Stomach smooth muscle (tissue), 2 donors: ENCODE results near the gene CGREF1.
A peak's percentile ranks its signal among the peaks of the same experiment; 100 is the strongest.
"Not testable (repeated sequence)": the region's sequence is repeated elsewhere in the genome, so short reads cannot be mapped to it uniquely, and the experiment has no call there.

Experiments
- H3K27ac ChIP-seq: one replicate; pipeline ENCODE4 v1.7.0; 2013; ENCODE audit warnings: mild to moderate bottlenecking, low read length, inconsistent platforms
- H3K27me3 ChIP-seq, 2 donors: one replicate each; pipeline ENCODE4 v1.7.0; 2013; ENCODE audit warnings: low read length in 2 of 2; ENCODE audit not compliant: insufficient read depth in 2 of 2, control insufficient read depth in 1 of 2
- H3K36me3 ChIP-seq, 2 donors: one replicate each; pipeline ENCODE4 v1.7.0; 2013; ENCODE audit warnings: low read length in 2 of 2; ENCODE audit not compliant: control insufficient read depth in 2 of 2, insufficient read depth in 2 of 2
- H3K4me1 ChIP-seq: one replicate; pipeline ENCODE4 v1.7.0; 2013; ENCODE audit warnings: low read length; ENCODE audit not compliant: control insufficient read depth, insufficient read depth
- H3K4me3 ChIP-seq, 2 donors: one replicate each; pipeline ENCODE4 v1.7.0; 2013; ENCODE audit warnings: low read length in 2 of 2
- H3K9ac ChIP-seq, 2 donors: one replicate each; pipeline ENCODE4 v1.7.0; 2013; ENCODE audit warnings: low read length in 2 of 2, mild to moderate bottlenecking in 1 of 2
- H3K9me3 ChIP-seq, 2 donors: one replicate each; pipeline ENCODE4 v1.7.0; 2013; ENCODE audit warnings: low read length in 2 of 2; ENCODE audit not compliant: control insufficient read depth in 2 of 2
- donor health status: healthy.
- donor health status: Pancreatic carcinoma.

Gene CGREF1

GRCh38 chr2:27079233-27080139, 39.4 kb downstream of the CGREF1 start:
- peak overlapping the region; percentile 82 to 92 for H3K9ac ChIP-seq
- H3K4me1 ChIP-seq = peaks cover 92% of the 10 kb centered on the region
- H3K36me3 ChIP-seq = peaks cover 2 to 19% of the 10 kb centered on the region in 2 donors
- H3K27ac ChIP-seq = peak overlapping the region; percentile 100
- peak overlapping the region; percentile 90 to 93 for H3K4me3 ChIP-seq
- no peaks in the 10 kb centered on the region for H3K27me3 ChIP-seq
- no peaks in the 10 kb centered on the region for H3K9me3 ChIP-seq

DNA sequence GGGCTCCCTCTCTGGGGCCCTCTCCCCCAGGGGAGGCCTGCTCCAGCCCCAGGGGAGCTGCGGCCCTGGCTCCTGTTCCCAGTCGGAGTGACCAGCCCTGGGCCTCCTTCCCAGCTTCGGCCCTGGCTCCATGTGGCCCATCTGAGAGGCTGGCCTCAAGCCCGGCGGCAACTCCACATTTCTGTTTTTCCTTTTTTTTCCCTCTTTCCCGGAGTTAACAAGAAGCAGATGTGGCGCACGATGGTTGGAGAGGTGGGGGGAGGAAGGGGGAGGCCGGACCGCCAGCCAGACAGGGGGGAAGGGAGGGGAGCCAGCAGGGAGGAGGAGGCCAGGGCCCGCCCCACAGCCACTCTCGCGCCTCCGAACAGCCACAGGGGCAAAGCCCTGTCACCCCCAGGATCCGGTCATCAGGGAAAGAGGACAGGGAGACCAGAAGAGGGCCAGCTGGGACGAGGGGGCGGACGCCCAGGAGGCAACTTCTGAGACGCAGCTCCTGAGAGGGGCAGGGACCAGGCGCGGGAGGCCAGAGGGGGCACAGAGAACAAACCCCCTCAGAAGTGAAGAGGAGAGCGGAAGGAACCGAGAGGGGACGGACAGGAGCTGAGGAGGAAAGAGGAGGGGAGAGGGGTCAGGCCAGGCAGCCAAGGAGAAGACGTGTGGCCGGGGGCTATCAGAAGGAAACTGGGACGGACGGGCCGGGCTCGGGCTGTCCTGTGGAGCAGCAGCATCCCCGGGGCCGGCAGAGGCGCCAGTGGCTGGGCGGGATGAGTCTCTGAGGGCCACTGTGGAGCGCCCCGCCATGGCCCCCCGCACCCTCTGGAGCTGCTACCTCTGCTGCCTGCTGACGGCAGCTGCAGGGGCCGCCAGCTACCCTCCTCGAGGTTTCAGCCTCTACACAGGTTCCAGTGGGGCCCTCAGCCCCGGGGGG, 40.4 kb downstream of the CGREF1 start, which contains the start of gene EMILIN1:
Gene EMILIN1, plus strand, starts transcription at position 349 of the 928 bp plus-strand sequence. Its CDS starts 451 bp downstream, at position 800.
- H3K36me3 ChIP-seq = peaks cover 2 to 19% of the 10 kb centered on the region in 2 donors
- H3K9ac ChIP-seq = peak within 1 kb of the TSS; percentile 82 to 92
- H3K4me1 ChIP-seq = peaks cover 92% of the 10 kb centered on the region
- H3K9me3 ChIP-seq = no peaks in the 10 kb centered on the region
- H3K27ac ChIP-seq = peak within 1 kb of the TSS; percentile 100
- H3K4me3 ChIP-seq = peak within 1 kb of the TSS; percentile 90 to 93
- no peaks in the 10 kb centered on the region for H3K27me3 ChIP-seq

GRCh38 chr2:27077231-27077630, 41.7 kb downstream of the CGREF1 start:
- Histone ChIP-seq H3K9ac (no peak overlapping the region), H3K4me1 (peaks cover 91% of the 10 kb centered on the region), H3K9me3 (no peaks in the 10 kb centered on the region), H3K36me3 (peaks cover 0 to 16% of the 10 kb centered on the region in 2 donors), H3K27me3 (no peaks in the 10 kb centered on the region), H3K27ac (peak overlapping the region; percentile 100), H3K4me3 (no peak overlapping the region)

- Histone ChIP-seq H3K27me3 (no peaks in the 10 kb centered on the region), H3K9ac (no peak overlapping the region), H3K4me3 (no peak overlapping the region), H3K27ac (peak overlapping the region; percentile 100), H3K4me1 (peaks cover 82% of the 10 kb centered on the region), H3K9me3 (no peaks in the 10 kb centered on the region), H3K36me3 (peaks cover 0 to 7% of the 10 kb centered on the region in 2 donors)
Measured at GRCh38 chr2:27076323-27076722, 42.6 kb downstream of the CGREF1 start.

- not testable (repeated sequence) for H3K27me3 ChIP-seq, H3K9me3 ChIP-seq, H3K36me3 ChIP-seq, H3K4me3 ChIP-seq
- Histone ChIP-seq H3K4me1 (peaks cover 80% of the 10 kb centered on the region), H3K9ac (peak overlapping the region in 1 of 2 donors; percentile 29), H3K27ac (peak overlapping the region; percentile 100)
Measured at GRCh38 chr2:27075566-27075871, 43.4 kb downstream of the CGREF1 start.

- H3K4me3 ChIP-seq = no peak overlapping the region
- peaks cover 0 to 2% of the 10 kb centered on the region in 2 donors for H3K36me3 ChIP-seq
- H3K27me3 ChIP-seq = no peaks in the 10 kb centered on the region
- H3K9me3 ChIP-seq = no peaks in the 10 kb centered on the region
- peak overlapping the region; percentile 29 to 80 for H3K9ac ChIP-seq
- peak overlapping the region; percentile 100 for H3K27ac ChIP-seq
- H3K4me1 ChIP-seq = peaks cover 80% of the 10 kb centered on the region
Measured at GRCh38 chr2:27074738-27075565, 44.0 kb downstream of the CGREF1 start.

DNA sequence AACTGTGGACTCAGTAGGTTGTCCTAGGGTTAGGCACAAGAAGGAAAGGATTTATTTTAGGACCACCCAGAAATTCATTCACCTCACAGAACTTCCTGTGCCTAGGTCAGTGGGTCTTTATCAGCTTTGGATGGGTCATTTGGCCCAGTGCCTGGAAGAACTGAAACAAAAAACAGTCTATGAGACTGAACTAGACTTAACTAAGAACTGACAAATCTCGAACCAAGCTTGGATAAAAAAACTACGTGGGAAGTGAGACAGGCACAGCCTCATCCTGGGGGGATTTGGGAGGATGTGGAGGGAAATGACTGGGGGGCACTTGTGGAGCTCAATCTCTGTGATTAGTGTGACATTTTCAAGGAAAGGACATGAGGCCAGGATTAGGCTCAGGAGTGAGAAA, 45.1 kb downstream of the CGREF1 start:
- Histone ChIP-seq H3K4me1 (peaks cover 81% of the 10 kb centered on the region), H3K36me3 (peaks cover 3 to 10% of the 10 kb centered on the region in 2 donors), H3K4me3 (peak overlapping the region in 1 of 2 donors; percentile 8), H3K27ac (peak overlapping the region; percentile 100), H3K9me3 (no peaks in the 10 kb centered on the region), H3K27me3 (no peaks in the 10 kb centered on the region), H3K9ac (peak overlapping the region; percentile 55 to 80)

GRCh38 chr2:27072920-27073319, 46.0 kb downstream of the CGREF1 start:
- peak overlapping the region; percentile 58 to 80 for H3K9ac ChIP-seq
- peak overlapping the region; percentile 30 to 99 for H3K4me3 ChIP-seq

DNA sequence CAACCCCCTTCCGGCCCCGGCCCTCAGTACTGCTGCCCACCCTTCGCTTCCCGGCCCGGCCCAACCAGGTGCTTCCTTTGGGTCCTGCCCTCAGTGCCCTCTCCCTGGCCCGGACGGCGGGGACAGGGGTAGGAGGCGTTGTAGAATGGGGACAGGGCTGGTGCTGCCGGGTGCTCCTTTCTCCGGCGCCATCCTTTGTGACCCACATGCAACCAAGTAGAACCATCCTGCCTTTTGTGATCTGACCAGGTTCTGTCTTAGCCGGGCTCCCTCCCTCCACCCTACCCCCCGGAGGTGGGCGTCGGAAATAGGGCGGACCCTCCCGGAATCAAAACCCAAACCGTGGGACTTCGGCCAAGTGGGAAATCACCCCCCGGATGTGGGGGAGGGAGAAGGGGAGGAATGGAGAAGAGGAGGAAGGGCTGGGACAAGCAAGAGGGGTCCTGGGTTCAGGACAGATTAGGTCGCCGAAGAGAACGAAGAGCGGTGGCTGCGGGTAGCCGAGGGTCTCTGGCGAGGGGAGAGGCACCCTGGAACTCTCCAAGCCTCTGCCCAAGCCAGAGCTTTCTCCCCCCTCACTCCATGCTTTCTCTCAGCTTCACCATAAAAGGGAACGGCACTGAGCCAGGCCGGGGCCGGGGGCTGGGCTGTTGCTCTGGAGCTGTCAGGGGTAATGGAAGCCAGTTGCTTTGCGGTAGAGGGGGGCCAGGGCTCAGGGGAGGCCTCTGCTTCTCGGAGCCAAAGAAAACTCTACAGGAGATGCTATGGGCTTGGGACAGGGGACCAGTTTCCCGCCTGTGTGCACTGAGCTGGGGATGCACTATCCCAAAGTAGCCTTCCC, 46.7 kb downstream of the CGREF1 start:
- peak overlapping the region; percentile 66 to 99 for H3K4me3 ChIP-seq
- peak overlapping the region; percentile 100 for H3K27ac ChIP-seq
- H3K27me3 ChIP-seq = no peaks in the 10 kb centered on the region
- H3K4me1 ChIP-seq = peaks cover 77% of the 10 kb centered on the region
- peak overlapping the region; percentile 80 to 90 for H3K9ac ChIP-seq
- no peaks in the 10 kb centered on the region for H3K9me3 ChIP-seq
- H3K36me3 ChIP-seq = peaks cover 18 to 23% of the 10 kb centered on the region in 2 donors

More at GRCh38 chr2:27072920-27073319, 46.0 kb downstream of the CGREF1 start:
- Histone ChIP-seq H3K4me1 (peaks cover 83% of the 10 kb centered on the region), H3K27me3 (no peaks in the 10 kb centered on the region), H3K27ac (peak overlapping the region; percentile 100), H3K9me3 (no peaks in the 10 kb centered on the region), H3K36me3 (peaks cover 12 to 19% of the 10 kb centered on the region in 2 donors)
